Naive thymus-derived CD4-positive, alpha-beta T cell (primary cell): ENCODE measurements around the gene RFX7. TPM values are rescaled to one million over a fixed set of nuclear protein-coding genes. Genes with fewer than 3 reads are reported as not detected.
"Not testable (repeated sequence)": the region's sequence is repeated elsewhere in the genome, so short reads cannot be mapped to it uniquely, and the experiment has no call there.

Source experiments
- ATAC-seq: fragments of 150-1000 bp; cut with Tn5 transposase; 2 replicates; pipeline ENCODE4 v1.10.0; 2021; ENCODE audit warnings: mild to moderate bottlenecking, moderate library complexity
- CTCF ChIA-PET: fragments of 350-600 bp; sonication (Branson Sonifier 250); formaldehyde crosslinking; loops from one replicate; lab custom pipeline; 2021; ENCODE audit warnings: antibody characterized with exemption; lab: Charles Lee
- POLR2A ChIA-PET: fragments of 350-600 bp; sonication (Branson Sonifier 250); formaldehyde crosslinking; loops from one replicate; lab custom pipeline; 2021; ENCODE audit warnings: antibody characterized with exemption, inconsistent platforms; lab: Charles Lee
- DNase-seq, 9 donors: peaks; one replicate each; pipeline versions ENCODE4 v3.0.0 to v3.0.0-alpha.2; 2020 to 2022; ENCODE audit warnings: mixed read lengths in 1 of 9
- H3K27ac ChIP-seq: one replicate; pipeline ENCODE4 v1.7.0; 2013; ENCODE audit warnings: mild to moderate bottlenecking, low read depth, low read length, moderate library complexity
- H3K27me3 ChIP-seq, 2 donors: one replicate each; pipeline ENCODE4 v1.7.0; 2013; ENCODE audit warnings: low read length in 2 of 2, mild to moderate bottlenecking in 2 of 2, moderate library complexity in 2 of 2; ENCODE audit not compliant: control insufficient read depth in 2 of 2, insufficient read depth in 2 of 2
- H3K36me3 ChIP-seq, 3 experiments: 1 replicate in 2 of 3; 2 replicates in 1 of 3; pipeline ENCODE4 v1.7.0; 2013; ENCODE audit warnings: low read length in 3 of 3, mild to moderate bottlenecking in 3 of 3, moderate library complexity in 1 of 3; ENCODE audit not compliant: insufficient read depth in 3 of 3, control insufficient read depth in 2 of 3
- H3K4me1 ChIP-seq, 2 donors: one replicate each; pipeline ENCODE4 v1.7.0; 2013; ENCODE audit warnings: low read length in 2 of 2, mild to moderate bottlenecking in 2 of 2, moderate library complexity in 1 of 2; ENCODE audit not compliant: control insufficient read depth in 2 of 2, insufficient read depth in 2 of 2
- H3K4me3 ChIP-seq: 2 replicates; pipeline ENCODE4 v1.7.0; 2013; ENCODE audit warnings: mild to moderate bottlenecking, low read length
- H3K9me3 ChIP-seq, 3 experiments: 1 replicate in 2 of 3; 2 replicates in 1 of 3; pipeline ENCODE4 v1.7.0; 2013; ENCODE audit warnings: low read length in 3 of 3; ENCODE audit not compliant: control insufficient read depth in 2 of 3
- H3K27ac Mint-ChIP-seq, 9 donors: one replicate each; pipeline ENCODE4 v1.8.0; 2020 to 2022; ENCODE audit warnings: mixed read lengths in 9 of 9, mild to moderate bottlenecking in 8 of 9, moderate library complexity in 5 of 9, inconsistent platforms in 2 of 9
- H3K27me3 Mint-ChIP-seq, 5 donors: one replicate each; pipeline ENCODE4 v1.8.0; 2021 to 2022; ENCODE audit warnings: mixed read lengths in 5 of 5, mild to moderate bottlenecking in 1 of 5
- H3K36me3 Mint-ChIP-seq, 5 donors: one replicate each; pipeline ENCODE4 v1.8.0; 2020 to 2022; ENCODE audit warnings: mixed read lengths in 5 of 5, mild to moderate bottlenecking in 3 of 5, inconsistent platforms in 1 of 5
- H3K4me1 Mint-ChIP-seq, 7 donors: one replicate each; pipeline ENCODE4 v1.8.0; 2020 to 2022; ENCODE audit warnings: mixed read lengths in 7 of 7, mild to moderate bottlenecking in 3 of 7, inconsistent platforms in 1 of 7
- H3K4me3 Mint-ChIP-seq, 10 donors: one replicate each; pipeline ENCODE4 v1.8.0; 2020 to 2022; ENCODE audit warnings: mild to moderate bottlenecking in 10 of 10, mixed read lengths in 10 of 10, moderate library complexity in 6 of 10, inconsistent platforms in 2 of 10
- H3K9me3 Mint-ChIP-seq, 11 donors: one replicate each; pipeline ENCODE4 v1.8.0; 2020 to 2022; ENCODE audit warnings: mixed read lengths in 11 of 11, mild to moderate bottlenecking in 4 of 11, inconsistent platforms in 1 of 11, moderate library complexity in 1 of 11
- intact Hi-C, 2 donors: fragments of 100-400 bp; cut with micrococcal nuclease; formaldehyde crosslinking; loops; one replicate each; pipeline ENCODE4 v1.15.1; 2023
- polyA plus RNA-seq, 2 donors: library from polyadenylated mRNA; unstranded; fragments of 300-500 nt; fragmentation: Illumina TruSeq; gene quantifications; one replicate each; pipeline ENCODE4 v1.2.3, GENCODE V29; 2021
- total RNA-seq, 6 experiments: library from RNA in 5 of 6; stranded (reverse) in 5 of 6; gene quantifications; 1 replicate in 5 of 6; 2 replicates in 1 of 6; pipeline ENCODE4 v1.2.3 and lab custom pipeline; 2021 to 2026

RFX7 gene
- total and polyA plus RNA-seq, 7 experiments from 2014 or later = 4.1 to 48.7 (median 22.3) TPM

GRCh38 chr15:56154768-56155167 is 88.9 kb downstream of the RFX7 start:
- CTCF ChIA-PET, H3K27me3 Mint-ChIP-seq, H3K4me3 Mint-ChIP-seq, POLR2A ChIA-PET, DNase-seq, H3K4me1 ChIP-seq, H3K9me3 ChIP-seq, H3K27ac ChIP-seq, H3K27ac Mint-ChIP-seq, H3K27me3 ChIP-seq, H3K36me3 ChIP-seq, ATAC-seq, H3K4me3 ChIP-seq, intact Hi-C loops: not testable (repeated sequence)
- peaks cover 4 to 59% (median 25%) of the 10 kb centered on the region in 11 donors for H3K9me3 Mint-ChIP-seq
- H3K4me1 Mint-ChIP-seq = peaks cover 8 to 48% (median 40%) of the 10 kb centered on the region in 7 donors
- H3K36me3 Mint-ChIP-seq = peaks cover 26 to 65% (median 59%) of the 10 kb centered on the region in 5 donors

GRCh38 chr15:56150204-56150603 is 93.5 kb downstream of the RFX7 start:
- intact Hi-C loops = no loop called here
- ChIA-PET POLR2A (no interaction called here), CTCF (interaction anchor here (1.0 kb wide), 1 partner anchor 19 kb away, joined by 4 read pairs; no protein-coding TSS in a partner anchor)
- Mint-ChIP-seq H3K36me3 (peaks cover 25 to 74% (median 64%) of the 10 kb centered on the region in 5 donors), H3K4me1 (peaks cover 19 to 61% (median 58%) of the 10 kb centered on the region in 7 donors), H3K4me3 (no peak overlapping the region), H3K27ac (no peak overlapping the region), H3K9me3 (peaks cover 4 to 49% (median 24%) of the 10 kb centered on the region in 11 donors), H3K27me3 (no peaks in the 10 kb centered on the region)
- Histone ChIP-seq H3K27ac (no peak overlapping the region), H3K4me3 (no peak overlapping the region), H3K4me1 (no peaks in the 10 kb centered on the region), H3K9me3 (no peaks in the 10 kb centered on the region), H3K36me3 (no peaks in the 10 kb centered on the region), H3K27me3 (no peaks in the 10 kb centered on the region)
- no peak for DNase-seq
- no peak for ATAC-seq

GRCh38 chr15:56148064-56148463 is 95.6 kb downstream of the RFX7 start:
- H3K27ac Mint-ChIP-seq = no peak overlapping the region
- no peak for DNase-seq
- no peak overlapping the region for H3K27ac ChIP-seq
- ChIA-PET POLR2A (no interaction called here), CTCF (interaction anchor here (0.6 to 0.7 kb wide), 2 partner anchors 97 to 373 kb away, joined by 3 read pairs; no protein-coding TSS in a partner anchor)
- ATAC-seq = no peak
- H3K4me1 ChIP-seq = no peaks in the 10 kb centered on the region
- H3K27me3 Mint-ChIP-seq = no peaks in the 10 kb centered on the region
- no peaks in the 10 kb centered on the region for H3K9me3 ChIP-seq
- H3K36me3 Mint-ChIP-seq = peaks cover 8 to 61% (median 56%) of the 10 kb centered on the region in 5 donors
- peaks cover 4 to 28% (median 12%) of the 10 kb centered on the region in 11 donors for H3K9me3 Mint-ChIP-seq
- intact Hi-C loops = no loop called here
- H3K27me3 ChIP-seq = no peaks in the 10 kb centered on the region
- H3K4me1 Mint-ChIP-seq = peaks cover 12 to 48% (median 44%) of the 10 kb centered on the region in 7 donors
- no peaks in the 10 kb centered on the region for H3K36me3 ChIP-seq
- H3K4me3 Mint-ChIP-seq = no peak overlapping the region
- no peak overlapping the region for H3K4me3 ChIP-seq

- Histone ChIP-seq H3K27ac (no peak overlapping the region), H3K4me1 (no peaks in the 10 kb centered on the region), H3K36me3 (peaks cover 6 to 10% (median 8%) of the 10 kb centered on the region in 3 experiments), H3K9me3 (no peaks in the 10 kb centered on the region), H3K4me3 (no peak overlapping the region), H3K27me3 (no peaks in the 10 kb centered on the region)
- ATAC-seq (no peak), DNase-seq (no peak)
- H3K4me3 Mint-ChIP-seq = no peak overlapping the region
- peaks cover 16 to 61% (median 56%) of the 10 kb centered on the region in 5 donors for H3K36me3 Mint-ChIP-seq
- peaks cover 4 to 19% (median 5%) of the 10 kb centered on the region in 11 donors for H3K9me3 Mint-ChIP-seq
- no peak overlapping the region for H3K27ac Mint-ChIP-seq
- intact Hi-C loops = no loop called here
- H3K27me3 Mint-ChIP-seq = no peaks in the 10 kb centered on the region
- ChIA-PET POLR2A (interaction anchor here (0.7 kb wide), 1 partner anchor 103 kb away, joined by 8 read pairs; no protein-coding TSS in a partner anchor), CTCF (no interaction called here)
- H3K4me1 Mint-ChIP-seq = peaks cover 11 to 35% (median 31%) of the 10 kb centered on the region in 7 donors
Measured at GRCh38 chr15:56146756-56147155, 96.9 kb downstream of the RFX7 start.

GRCh38 chr15:56128081-56128480 is 115.6 kb downstream of the RFX7 start:
- peaks cover 39 to 84% (median 75%) of the 10 kb centered on the region in 5 donors for H3K36me3 Mint-ChIP-seq
- no peaks in the 10 kb centered on the region for H3K27me3 Mint-ChIP-seq
- no peak overlapping the region for H3K4me3 Mint-ChIP-seq
- Histone ChIP-seq H3K36me3 (peaks cover 0 to 7% (median 4%) of the 10 kb centered on the region in 3 experiments), H3K27ac (no peak overlapping the region), H3K4me1 (no peaks in the 10 kb centered on the region), H3K9me3 (peaks cover 0 to 4% (median 3%) of the 10 kb centered on the region in 3 experiments), H3K4me3 (no peak overlapping the region), H3K27me3 (no peaks in the 10 kb centered on the region)
- DNase-seq (no peak), ATAC-seq (no peak)
- no peak overlapping the region for H3K27ac Mint-ChIP-seq
- intact Hi-C loops = no loop called here
- POLR2A ChIA-PET = no interaction called here
- H3K4me1 Mint-ChIP-seq = peaks cover 0 to 9% (median 0%) of the 10 kb centered on the region in 7 donors
- peaks cover 8 to 58% (median 37%) of the 10 kb centered on the region in 11 donors for H3K9me3 Mint-ChIP-seq
- CTCF ChIA-PET = interaction anchor here (0.6 kb wide), 1 partner anchor 542 kb away, joined by 3 read pairs; no protein-coding TSS in a partner anchor

- no peaks in the 10 kb centered on the region for H3K4me1 ChIP-seq
- CTCF ChIA-PET = no interaction called here
- Mint-ChIP-seq H3K4me1 (peaks cover 0 to 9% (median 0%) of the 10 kb centered on the region in 7 donors), H3K4me3 (no peak overlapping the region), H3K27ac (no peak overlapping the region), H3K9me3 (peaks cover 8 to 71% (median 41%) of the 10 kb centered on the region in 11 donors), H3K27me3 (no peaks in the 10 kb centered on the region), H3K36me3 (peaks cover 38 to 93% (median 85%) of the 10 kb centered on the region in 5 donors)
- H3K4me3 ChIP-seq = no peak overlapping the region
- ATAC-seq = no peak
- POLR2A ChIA-PET = no interaction called here
- no peaks in the 10 kb centered on the region for H3K27me3 ChIP-seq
- H3K36me3 ChIP-seq = peaks cover 0 to 11% (median 4%) of the 10 kb centered on the region in 3 experiments
- H3K27ac ChIP-seq = no peak overlapping the region
- peaks cover 0 to 4% (median 3%) of the 10 kb centered on the region in 3 experiments for H3K9me3 ChIP-seq
- DNase-seq = no peak
- intact Hi-C loops = no loop called here
Measured at GRCh38 chr15:56126409-56126808, 117.3 kb downstream of the RFX7 start.

GRCh38 chr15:56124391-56124790 is 119.3 kb downstream of the RFX7 start:
- Mint-ChIP-seq H3K4me3 (no peak overlapping the region), H3K4me1 (peaks cover 0 to 9% (median 0%) of the 10 kb centered on the region in 7 donors), H3K9me3 (peaks cover 8 to 68% (median 37%) of the 10 kb centered on the region in 11 donors), H3K27ac (no peak overlapping the region), H3K36me3 (peaks cover 32 to 84% (median 77%) of the 10 kb centered on the region in 5 donors), H3K27me3 (no peaks in the 10 kb centered on the region)
- CTCF ChIA-PET = no interaction called here
- Histone ChIP-seq H3K27ac (no peak overlapping the region), H3K4me3 (no peak overlapping the region), H3K36me3 (peaks cover 0 to 11% (median under 1%) of the 10 kb centered on the region in 3 experiments), H3K4me1 (no peaks in the 10 kb centered on the region), H3K9me3 (peaks cover 0 to 4% (median 3%) of the 10 kb centered on the region in 3 experiments), H3K27me3 (no peaks in the 10 kb centered on the region)
- intact Hi-C loops = no loop called here
- DNase-seq (no peak), ATAC-seq (no peak)
- POLR2A ChIA-PET = no interaction called here
